SK-N-SH treated with all-trans-retinoic acid at 6 μM for 48 hours (cell line): Measurements from ENCODE around the gene RENBP.

Source experiments
- ATAC-seq: fragments of 200-7000 bp; cut with Tn5 transposase; 3 replicates; pipeline ENCODE4 v1.9.1; 2020; ENCODE audit warnings: mild to moderate bottlenecking, moderate library complexity
- ARNTL ChIP-seq: fragments of 450-650 bp; formaldehyde crosslinking; IDR thresholded peaks from 2 replicates; pipeline ENCODE4 v1.5.0; 2020; ENCODE audit warnings: low read depth, mild to moderate bottlenecking, moderate library complexity, borderline replicate concordance
- BACH2 ChIP-seq: fragments of 250-450 bp; sonication (Bioruptor Pico); IDR thresholded peaks from 2 replicates; pipeline ENCODE4 v1.9.0; 2021; ENCODE audit warnings: mild to moderate bottlenecking, borderline replicate concordance
- CSDC2 ChIP-seq: fragments of 250-450 bp; sonication (Bioruptor Pico); IDR thresholded peaks from 2 replicates; pipeline ENCODE4 v1.5.0; 2020; ENCODE audit warnings: mild to moderate bottlenecking, moderate library complexity
- ESRRG ChIP-seq: fragments of 250-450 bp; sonication (Bioruptor Pico); IDR thresholded peaks from 2 replicates; pipeline ENCODE4 v1.6.1; 2021; ENCODE audit warnings: mild to moderate bottlenecking
- GLIS3 ChIP-seq: fragments of 250-450 bp; sonication (Bioruptor Pico); IDR thresholded peaks from 2 replicates; pipeline ENCODE4 v1.5.0; 2020; ENCODE audit warnings: mild to moderate bottlenecking, moderate library complexity
- ISL1 ChIP-seq: fragments of 250-450 bp; sonication (Bioruptor Pico); IDR thresholded peaks from 2 replicates; pipeline ENCODE4 v2.1.2; 2022; ENCODE audit warnings: mild to moderate bottlenecking, moderate library complexity
- OSR1 ChIP-seq: fragments of 250-450 bp; sonication (Bioruptor Pico); IDR thresholded peaks from 2 replicates; pipeline ENCODE4 v1.8.0; 2022; ENCODE audit warnings: moderate library complexity, mild to moderate bottlenecking, inconsistent platforms
- PPARA ChIP-seq: fragments of 250-450 bp; sonication (Bioruptor Pico); IDR thresholded peaks from 2 replicates; pipeline ENCODE4 v1.5.0; 2020; ENCODE audit warnings: mild to moderate bottlenecking, borderline replicate concordance
- RARB ChIP-seq: fragments of 250-450 bp; sonication (Bioruptor Pico); IDR thresholded peaks from 2 replicates; pipeline ENCODE4 v1.8.0; 2021; ENCODE audit warnings: mild to moderate bottlenecking, moderate library complexity
- SNAI2 ChIP-seq: fragments of 250-450 bp; sonication (Bioruptor Pico); IDR thresholded peaks from 2 replicates; pipeline ENCODE4 v1.5.0; 2020; ENCODE audit warnings: mild to moderate bottlenecking, moderate library complexity
- TCF4 ChIP-seq: fragments of 250-450 bp; sonication (Bioruptor Pico); IDR thresholded peaks from 2 replicates; pipeline ENCODE4 v1.8.0; 2021; ENCODE audit warnings: mild to moderate bottlenecking, moderate library complexity, borderline replicate concordance
- ZC3H10 ChIP-seq: fragments of 250-450 bp; sonication (Bioruptor Pico); IDR thresholded peaks from 2 replicates; pipeline ENCODE4 v1.5.1; 2021; ENCODE audit warnings: mild to moderate bottlenecking, moderate library complexity
- ZFP3 ChIP-seq: fragments of 250-450 bp; sonication (Bioruptor Pico); IDR thresholded peaks from 2 replicates; pipeline ENCODE4 v1.5.0; 2020; ENCODE audit warnings: mild to moderate bottlenecking, moderate library complexity
- ZFP30 ChIP-seq: fragments of 450-650 bp; formaldehyde crosslinking; IDR thresholded peaks from 2 replicates; pipeline ENCODE4 v1.5.0; 2022; ENCODE audit warnings: mild to moderate bottlenecking, moderate library complexity
- ZNF565 ChIP-seq: fragments of 450-650 bp; formaldehyde crosslinking; conservative IDR thresholded peaks from 2 replicates; pipeline ENCODE4 v1.5.0; 2020; ENCODE audit warnings: low read depth, mild to moderate bottlenecking, moderate library complexity
- ZNF70 ChIP-seq: fragments of 450-650 bp; formaldehyde crosslinking; IDR thresholded peaks from 2 replicates; pipeline ENCODE4 v1.5.0; 2020; ENCODE audit warnings: mild to moderate bottlenecking, moderate library complexity
- ZNF8 ChIP-seq: fragments of 450-650 bp; formaldehyde crosslinking; IDR thresholded peaks from 2 replicates; pipeline ENCODE4 v1.5.0; 2020; ENCODE audit warnings: mild to moderate bottlenecking, moderate library complexity
- TF ChIP-seq, protein P1 (sequence below): fragments of 250-450 bp; sonication (Bioruptor Pico); IDR thresholded peaks from 2 replicates; pipeline ENCODE4 v1.5.1; 2020; ENCODE audit warnings: low read depth, mild to moderate bottlenecking, moderate library complexity
- TF ChIP-seq, protein P2 (sequence below): fragments of 250-450 bp; sonication (Bioruptor Pico); IDR thresholded peaks from 2 replicates; pipeline ENCODE4 v1.5.0; 2020; ENCODE audit warnings: mild to moderate bottlenecking, moderate library complexity
- TF ChIP-seq, protein P3 (sequence below): fragments of 250-450 bp; sonication (Bioruptor Pico); IDR thresholded peaks from 2 replicates; pipeline ENCODE4 v1.8.0; 2020; ENCODE audit warnings: mild to moderate bottlenecking, moderate library complexity, borderline replicate concordance
- TF ChIP-seq, protein P4 (sequence below): fragments of 250-450 bp; sonication (Bioruptor Pico); IDR thresholded peaks from 2 replicates; pipeline ENCODE4 v1.5.1; 2021; ENCODE audit warnings: mild to moderate bottlenecking, moderate library complexity

The RENBP gene

DNA sequence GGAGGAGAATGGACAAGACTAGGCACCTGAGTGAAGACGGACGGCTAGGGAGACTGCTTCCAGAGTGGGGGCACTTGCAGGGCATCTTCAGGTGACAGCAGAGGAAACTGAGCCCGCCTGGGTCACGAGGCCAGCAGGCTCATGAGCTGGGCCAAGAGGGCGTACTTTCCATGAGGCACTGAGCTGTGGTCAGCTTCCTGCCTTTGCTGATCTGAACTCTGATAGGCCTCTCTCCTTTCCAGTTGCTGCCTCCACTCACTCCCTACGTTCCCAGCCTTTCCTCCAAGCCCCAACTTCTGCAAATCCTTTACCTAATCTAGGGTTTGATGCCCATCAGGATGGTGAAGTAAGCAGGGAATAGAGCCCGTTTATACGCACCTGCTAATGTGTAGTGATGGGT lies 57.1 kb downstream of the RENBP start (continued):
- no peak for TF ChIP-seq SNAI2 (CRISPR knock-in tag)
- no peak for TF ChIP-seq ZFP30 (CRISPR knock-in tag)
- TF ChIP-seq ZC3H10 (CRISPR knock-in tag) = no peak
- no peak for TF ChIP-seq ISL1
- TF ChIP-seq, protein P1, sequence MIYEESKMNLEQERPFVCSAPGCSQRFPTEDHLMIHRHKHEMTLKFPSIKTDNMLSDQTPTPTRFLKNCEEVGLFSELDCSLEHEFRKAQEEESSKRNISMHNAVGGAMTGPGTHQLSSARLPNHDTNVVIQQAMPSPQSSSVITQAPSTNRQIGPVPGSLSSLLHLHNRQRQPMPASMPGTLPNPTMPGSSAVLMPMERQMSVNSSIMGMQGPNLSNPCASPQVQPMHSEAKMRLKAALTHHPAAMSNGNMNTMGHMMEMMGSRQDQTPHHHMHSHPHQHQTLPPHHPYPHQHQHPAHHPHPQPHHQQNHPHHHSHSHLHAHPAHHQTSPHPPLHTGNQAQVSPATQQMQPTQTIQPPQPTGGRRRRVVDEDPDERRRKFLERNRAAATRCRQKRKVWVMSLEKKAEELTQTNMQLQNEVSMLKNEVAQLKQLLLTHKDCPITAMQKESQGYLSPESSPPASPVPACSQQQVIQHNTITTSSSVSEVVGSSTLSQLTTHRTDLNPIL (CRISPR knock-in tag) = no peak
- no peak for TF ChIP-seq ARNTL
- no peak for TF ChIP-seq TCF4 (CRISPR knock-in tag)
- no peak for TF ChIP-seq ZNF8 (CRISPR knock-in tag)
- TF ChIP-seq OSR1 (CRISPR knock-in tag) = no peak
- no peak for TF ChIP-seq ZNF70 (CRISPR knock-in tag)

DNA sequence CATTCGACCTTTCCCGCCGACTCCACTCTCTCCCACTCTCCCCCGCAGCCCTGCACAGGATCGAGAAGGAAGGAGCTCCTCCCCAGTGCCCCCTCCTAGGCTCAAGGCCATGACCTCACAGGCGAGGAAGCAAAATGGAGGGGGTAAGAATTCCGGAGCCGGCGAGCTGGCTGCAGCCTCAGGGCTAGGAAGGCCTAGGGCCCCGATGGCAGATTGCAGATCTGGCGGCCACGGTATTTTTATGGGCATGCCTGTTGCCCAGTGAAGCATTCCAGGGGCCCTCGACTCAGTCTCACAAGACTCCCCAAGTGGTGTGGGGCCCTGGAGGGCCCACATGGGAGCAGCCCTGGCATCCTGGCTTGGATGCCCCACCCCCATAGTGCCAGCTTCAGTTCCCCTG lies 57.5 kb downstream of the RENBP start:
- TF ChIP-seq BACH2 (no peak), ZFP3 (CRISPR knock-in tag) (no peak), ISL1 (no peak), PPARA (CRISPR knock-in tag) (no peak), ZFP30 (CRISPR knock-in tag) (no peak), ZNF8 (CRISPR knock-in tag) (no peak), SNAI2 (CRISPR knock-in tag) (no peak), ESRRG (no peak), ARNTL (no peak), RARB (CRISPR knock-in tag) (no peak), ZC3H10 (CRISPR knock-in tag) (no peak), GLIS3 (CRISPR knock-in tag) (no peak), ZNF70 (CRISPR knock-in tag) (no peak), CSDC2 (no peak), ZNF565 (CRISPR knock-in tag) (no peak), TCF4 (CRISPR knock-in tag) (no peak)
- TF ChIP-seq, protein P1 (CRISPR knock-in tag) = no peak
- TF ChIP-seq, protein P2, sequence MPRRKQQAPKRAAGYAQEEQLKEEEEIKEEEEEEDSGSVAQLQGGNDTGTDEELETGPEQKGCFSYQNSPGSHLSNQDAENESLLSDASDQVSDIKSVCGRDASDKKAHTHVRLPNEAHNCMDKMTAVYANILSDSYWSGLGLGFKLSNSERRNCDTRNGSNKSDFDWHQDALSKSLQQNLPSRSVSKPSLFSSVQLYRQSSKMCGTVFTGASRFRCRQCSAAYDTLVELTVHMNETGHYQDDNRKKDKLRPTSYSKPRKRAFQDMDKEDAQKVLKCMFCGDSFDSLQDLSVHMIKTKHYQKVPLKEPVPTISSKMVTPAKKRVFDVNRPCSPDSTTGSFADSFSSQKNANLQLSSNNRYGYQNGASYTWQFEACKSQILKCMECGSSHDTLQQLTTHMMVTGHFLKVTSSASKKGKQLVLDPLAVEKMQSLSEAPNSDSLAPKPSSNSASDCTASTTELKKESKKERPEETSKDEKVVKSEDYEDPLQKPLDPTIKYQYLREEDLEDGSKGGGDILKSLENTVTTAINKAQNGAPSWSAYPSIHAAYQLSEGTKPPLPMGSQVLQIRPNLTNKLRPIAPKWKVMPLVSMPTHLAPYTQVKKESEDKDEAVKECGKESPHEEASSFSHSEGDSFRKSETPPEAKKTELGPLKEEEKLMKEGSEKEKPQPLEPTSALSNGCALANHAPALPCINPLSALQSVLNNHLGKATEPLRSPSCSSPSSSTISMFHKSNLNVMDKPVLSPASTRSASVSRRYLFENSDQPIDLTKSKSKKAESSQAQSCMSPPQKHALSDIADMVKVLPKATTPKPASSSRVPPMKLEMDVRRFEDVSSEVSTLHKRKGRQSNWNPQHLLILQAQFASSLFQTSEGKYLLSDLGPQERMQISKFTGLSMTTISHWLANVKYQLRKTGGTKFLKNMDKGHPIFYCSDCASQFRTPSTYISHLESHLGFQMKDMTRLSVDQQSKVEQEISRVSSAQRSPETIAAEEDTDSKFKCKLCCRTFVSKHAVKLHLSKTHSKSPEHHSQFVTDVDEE (CRISPR knock-in tag) = no peak
- TF ChIP-seq, protein P3, sequence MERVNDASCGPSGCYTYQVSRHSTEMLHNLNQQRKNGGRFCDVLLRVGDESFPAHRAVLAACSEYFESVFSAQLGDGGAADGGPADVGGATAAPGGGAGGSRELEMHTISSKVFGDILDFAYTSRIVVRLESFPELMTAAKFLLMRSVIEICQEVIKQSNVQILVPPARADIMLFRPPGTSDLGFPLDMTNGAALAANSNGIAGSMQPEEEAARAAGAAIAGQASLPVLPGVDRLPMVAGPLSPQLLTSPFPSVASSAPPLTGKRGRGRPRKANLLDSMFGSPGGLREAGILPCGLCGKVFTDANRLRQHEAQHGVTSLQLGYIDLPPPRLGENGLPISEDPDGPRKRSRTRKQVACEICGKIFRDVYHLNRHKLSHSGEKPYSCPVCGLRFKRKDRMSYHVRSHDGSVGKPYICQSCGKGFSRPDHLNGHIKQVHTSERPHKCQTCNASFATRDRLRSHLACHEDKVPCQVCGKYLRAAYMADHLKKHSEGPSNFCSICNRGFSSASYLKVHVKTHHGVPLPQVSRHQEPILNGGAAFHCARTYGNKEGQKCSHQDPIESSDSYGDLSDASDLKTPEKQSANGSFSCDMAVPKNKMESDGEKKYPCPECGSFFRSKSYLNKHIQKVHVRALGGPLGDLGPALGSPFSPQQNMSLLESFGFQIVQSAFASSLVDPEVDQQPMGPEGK (CRISPR knock-in tag) = no peak
- TF ChIP-seq, protein P4, sequence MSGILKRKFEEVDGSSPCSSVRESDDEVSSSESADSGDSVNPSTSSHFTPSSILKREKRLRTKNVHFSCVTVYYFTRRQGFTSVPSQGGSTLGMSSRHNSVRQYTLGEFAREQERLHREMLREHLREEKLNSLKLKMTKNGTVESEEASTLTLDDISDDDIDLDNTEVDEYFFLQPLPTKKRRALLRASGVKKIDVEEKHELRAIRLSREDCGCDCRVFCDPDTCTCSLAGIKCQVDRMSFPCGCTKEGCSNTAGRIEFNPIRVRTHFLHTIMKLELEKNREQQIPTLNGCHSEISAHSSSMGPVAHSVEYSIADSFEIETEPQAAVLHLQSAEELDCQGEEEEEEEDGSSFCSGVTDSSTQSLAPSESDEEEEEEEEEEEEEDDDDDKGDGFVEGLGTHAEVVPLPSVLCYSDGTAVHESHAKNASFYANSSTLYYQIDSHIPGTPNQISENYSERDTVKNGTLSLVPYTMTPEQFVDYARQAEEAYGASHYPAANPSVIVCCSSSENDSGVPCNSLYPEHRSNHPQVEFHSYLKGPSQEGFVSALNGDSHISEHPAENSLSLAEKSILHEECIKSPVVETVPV (CRISPR knock-in tag) = no peak
- ATAC-seq = no peak

DNA sequence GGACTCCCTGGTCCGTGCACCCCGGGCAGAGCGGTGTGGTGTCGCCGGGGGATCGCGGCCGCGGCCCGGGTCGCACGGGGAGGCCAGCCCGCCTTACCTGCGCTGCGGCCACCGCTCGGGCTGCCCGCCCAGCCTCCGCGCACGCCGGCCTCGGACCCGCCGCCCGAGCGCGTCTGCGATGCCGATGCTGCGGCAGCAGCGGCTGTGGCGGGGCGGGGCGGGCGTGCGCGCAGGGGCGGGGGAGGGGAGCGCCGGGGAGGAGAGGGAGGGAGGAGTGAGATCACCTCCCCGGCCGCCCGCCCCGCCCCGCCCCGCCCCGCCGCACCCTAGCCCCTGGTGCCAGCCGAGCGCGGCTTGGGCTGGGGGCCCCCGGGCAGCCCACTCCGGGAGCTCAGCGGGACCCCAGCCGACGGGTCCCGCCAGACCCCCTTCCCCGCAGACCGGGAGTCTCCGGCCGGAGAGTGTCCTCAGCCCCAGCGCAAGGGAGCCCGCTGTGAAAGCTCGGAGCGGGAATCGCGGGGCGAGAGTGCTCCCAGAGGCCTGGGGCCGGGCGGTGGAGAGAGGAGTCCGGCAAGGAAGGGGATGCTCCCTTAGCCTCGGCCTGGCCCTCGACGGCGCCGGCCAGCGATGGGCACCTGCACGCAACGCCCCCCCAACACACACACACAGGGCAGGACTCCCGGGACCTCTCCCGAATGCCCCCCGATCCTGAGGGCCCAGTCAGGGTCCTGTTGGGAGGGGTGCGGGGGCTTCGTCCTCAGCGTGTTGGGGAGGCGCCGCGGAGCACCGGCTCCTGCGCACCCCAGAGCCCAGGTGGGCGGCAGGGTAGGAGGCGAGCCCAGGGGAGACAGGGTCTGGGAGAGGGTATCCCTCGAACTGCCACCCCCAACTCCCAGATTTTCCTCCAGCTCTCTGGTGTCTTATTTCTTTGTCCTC lies 58.2 kb downstream of the RENBP start, which contains the start of gene L1CAM:
TSS of gene L1CAM (minus strand) at position 206 of the 936 bp plus-strand sequence. CDS start 10,337 bp downstream, outside the sequence.
- TF ChIP-seq SNAI2 (CRISPR knock-in tag) = no peak
- ATAC-seq = no peak; the same call in 2 of the 3 replicates
